Breast epithelium (tissue), 4 donors: ENCODE results near the gene TMEM169. TPM values are rescaled to one million over a fixed set of nuclear protein-coding genes. Genes with fewer than 3 reads are reported as not detected.

ENCODE experiments used
- DNase-seq, 2 donors: peaks; one replicate each; pipeline ENCODE4 v3.0.0-alpha.2; 2019; ENCODE audit warnings: low spot score in 2 of 2
- H3K27ac ChIP-seq, 2 donors: fragments of 200-600 bp; sonication (generic) in 1 of 2; one replicate each; pipeline ENCODE4 v1.5.1; 2016 to 2019; ENCODE audit warnings: mild to moderate bottlenecking in 1 of 2
- H3K27me3 ChIP-seq, 2 donors: fragments of 200-600 bp; sonication (generic) in 1 of 2; one replicate each; pipeline versions ENCODE4 v1.5.1 to v1.6.0; 2017 to 2019; ENCODE audit warnings: control low read depth in 1 of 2, mild to moderate bottlenecking in 1 of 2
- H3K36me3 ChIP-seq: fragments of 200-600 bp; one replicate; pipeline ENCODE4 v1.5.1; 2019
- H3K4me1 ChIP-seq, 2 donors: fragments of 200-600 bp; sonication (generic); one replicate each; pipeline ENCODE4 v1.5.1; 2016 to 2019; ENCODE audit warnings: control low read depth in 1 of 2
- H3K4me3 ChIP-seq, 3 donors: fragments of 200-600 bp; sonication (generic); 1 replicate in 2 of 3; 2 replicates in 1 of 3; pipeline ENCODE4 v1.5.1; 2016 to 2019; ENCODE audit warnings: mild to moderate bottlenecking in 3 of 3, moderate library complexity in 2 of 3
- H3K9me3 ChIP-seq, 2 donors: fragments of 200-600 bp; sonication (generic) in 1 of 2; one replicate each; pipeline ENCODE4 v1.5.1; 2016 to 2019; ENCODE audit warnings: control low read depth in 1 of 2
- POLR2A ChIP-seq: fragments of 450-650 bp; IDR thresholded peaks from one replicate; pipeline ENCODE4 v1.6.1; 2016; ENCODE audit warnings: antibody characterized with exemption, mild to moderate bottlenecking, moderate library complexity
- POLR2AphosphoS5 ChIP-seq, 3 donors: sonication (generic); formaldehyde crosslinking; IDR thresholded peaks; one replicate each; pipeline ENCODE4 v1.6.1; 2017; ENCODE audit warnings: antibody characterized with exemption in 3 of 3
- intact Hi-C: fragments of 100-400 bp; cut with DNase I; formaldehyde crosslinking; loops from one replicate; pipeline ENCODE4 v1.15.1; 2023; ENCODE audit warnings: low total_unique reads
- total RNA-seq, 3 donors: library from RNA; depleted of rRNA; stranded (reverse); fragments of >200 nt; gene quantifications; one replicate each; pipeline ENCODE4 v1.1.0, GENCODE V29; 2016
- TF ChIP-seq, protein P1 (sequence below), 3 donors: fragments of 450-650 bp; IDR thresholded peaks; one replicate each; pipeline ENCODE4 v1.5.1; 2016 to 2017; ENCODE audit warnings: antibody characterized with exemption in 3 of 3, mild to moderate bottlenecking in 3 of 3, moderate library complexity in 3 of 3

Gene TMEM169
- total RNA-seq, 3 donors from 2014 or later: 0.29 to 1.3 TPM; not detected in 1

- Histone ChIP-seq H3K27me3 (no peaks in the 10 kb centered on the region), H3K4me3 (no peak overlapping the region), H3K9me3 (no peaks in the 10 kb centered on the region), H3K27ac (no peak overlapping the region), H3K36me3 (no peaks in the 10 kb centered on the region), H3K4me1 (no peaks in the 10 kb centered on the region)
- DNase-seq: no peak
- intact Hi-C loops: no loop called here
- TF ChIP-seq, protein P1, sequence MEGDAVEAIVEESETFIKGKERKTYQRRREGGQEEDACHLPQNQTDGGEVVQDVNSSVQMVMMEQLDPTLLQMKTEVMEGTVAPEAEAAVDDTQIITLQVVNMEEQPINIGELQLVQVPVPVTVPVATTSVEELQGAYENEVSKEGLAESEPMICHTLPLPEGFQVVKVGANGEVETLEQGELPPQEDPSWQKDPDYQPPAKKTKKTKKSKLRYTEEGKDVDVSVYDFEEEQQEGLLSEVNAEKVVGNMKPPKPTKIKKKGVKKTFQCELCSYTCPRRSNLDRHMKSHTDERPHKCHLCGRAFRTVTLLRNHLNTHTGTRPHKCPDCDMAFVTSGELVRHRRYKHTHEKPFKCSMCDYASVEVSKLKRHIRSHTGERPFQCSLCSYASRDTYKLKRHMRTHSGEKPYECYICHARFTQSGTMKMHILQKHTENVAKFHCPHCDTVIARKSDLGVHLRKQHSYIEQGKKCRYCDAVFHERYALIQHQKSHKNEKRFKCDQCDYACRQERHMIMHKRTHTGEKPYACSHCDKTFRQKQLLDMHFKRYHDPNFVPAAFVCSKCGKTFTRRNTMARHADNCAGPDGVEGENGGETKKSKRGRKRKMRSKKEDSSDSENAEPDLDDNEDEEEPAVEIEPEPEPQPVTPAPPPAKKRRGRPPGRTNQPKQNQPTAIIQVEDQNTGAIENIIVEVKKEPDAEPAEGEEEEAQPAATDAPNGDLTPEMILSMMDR (IDR thresholded peaks at IDR 0.05): no peak
- TF ChIP-seq POLR2AphosphoS5 (IDR thresholded peaks at IDR 0.05): no peak
- no peak for TF ChIP-seq POLR2A
Observed at GRCh38 chr2:216126943-216127342, 45.2 kb downstream of the TMEM169 start.

DNA sequence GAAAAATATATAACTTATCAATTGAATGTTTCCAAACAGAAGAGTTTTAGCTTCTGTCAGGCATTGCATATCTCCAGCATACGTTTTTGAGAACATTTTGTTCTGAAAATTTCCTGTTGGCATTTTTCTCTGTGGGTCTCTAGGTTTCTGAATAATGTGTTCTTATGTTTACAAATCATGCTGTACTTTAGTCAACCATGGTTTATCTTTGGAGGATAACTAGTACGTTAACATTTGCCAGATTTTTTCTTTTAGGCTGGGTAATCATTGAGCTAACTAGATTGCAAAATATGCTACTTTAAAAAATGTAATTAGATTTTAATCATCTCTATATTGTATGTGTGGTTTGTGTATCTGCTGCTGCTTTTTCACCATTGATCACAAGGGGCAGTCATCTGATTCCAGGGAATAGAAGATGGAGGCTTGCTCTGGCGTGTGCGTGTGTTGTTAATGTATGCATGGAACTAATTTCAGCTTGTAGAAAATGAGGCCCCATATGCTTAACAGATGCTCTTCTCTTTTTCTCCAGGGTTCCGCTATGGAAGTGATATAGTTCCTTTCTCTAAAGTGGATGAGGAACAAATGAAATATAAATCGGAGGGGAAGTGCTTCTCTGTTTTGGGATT lies 48.7 kb downstream of the TMEM169 start:
- Histone ChIP-seq H3K4me3 (no peak overlapping the region), H3K9me3 (no peaks in the 10 kb centered on the region), H3K27me3 (no peaks in the 10 kb centered on the region), H3K4me1 (no peaks in the 10 kb centered on the region), H3K27ac (no peak overlapping the region), H3K36me3 (peaks cover 8% of the 10 kb centered on the region)
- DNase-seq: no peak
- TF ChIP-seq POLR2AphosphoS5 (IDR thresholded peaks at IDR 0.05): no peak
- intact Hi-C loops: no loop called here

DNA sequence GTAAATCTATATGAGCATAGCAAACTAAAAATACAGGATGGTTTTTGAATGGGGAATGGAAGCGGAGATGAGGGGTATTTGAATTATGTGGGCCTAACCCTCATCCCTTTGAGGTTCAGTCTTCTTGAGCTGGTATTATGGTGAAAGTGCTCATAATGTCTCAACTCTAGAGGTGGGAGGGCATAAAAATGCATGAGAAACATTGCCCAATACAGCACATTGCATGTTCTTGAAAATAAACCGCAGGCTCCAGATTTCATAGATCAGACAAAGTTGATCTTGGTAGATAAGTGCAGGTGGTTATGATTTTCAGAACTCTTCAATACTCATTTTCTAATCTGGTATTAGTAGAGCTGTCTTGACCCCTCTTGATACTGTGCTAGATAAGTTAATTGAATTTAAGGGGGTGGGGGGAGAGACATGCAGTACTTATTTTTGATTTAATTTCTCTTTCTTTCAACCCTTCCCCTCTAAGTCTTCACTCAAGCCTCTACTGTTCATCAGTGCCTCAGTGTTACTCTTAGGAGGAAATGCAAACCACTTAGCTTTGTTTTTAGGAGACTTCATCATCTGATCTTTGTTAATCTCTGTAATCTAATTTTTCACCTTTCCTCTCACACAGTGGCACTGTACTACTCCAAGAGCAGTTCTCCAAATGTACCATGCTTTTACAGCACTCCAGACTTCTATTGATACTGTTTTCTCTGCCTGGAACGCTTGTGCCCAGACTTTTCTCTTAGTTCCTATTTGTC lies 49.6 kb downstream of the TMEM169 start:
- TF ChIP-seq, protein P1 (IDR thresholded peaks at IDR 0.05): no peak
- TF ChIP-seq POLR2AphosphoS5 (IDR thresholded peaks at IDR 0.05): no peak
- TF ChIP-seq POLR2A: no peak
- DNase-seq: no peak
- H3K4me3 ChIP-seq: no peak overlapping the region
- H3K4me1 ChIP-seq: no peaks in the 10 kb centered on the region
- H3K27me3 ChIP-seq: no peaks in the 10 kb centered on the region
- H3K9me3 ChIP-seq: no peaks in the 10 kb centered on the region
- no peak overlapping the region for H3K27ac ChIP-seq
- intact Hi-C loops: no loop called here
- H3K36me3 ChIP-seq: peaks cover 8% of the 10 kb centered on the region

GRCh38 chr2:216132585-216132984 lies 50.9 kb downstream of the TMEM169 start:
- H3K36me3 ChIP-seq: peaks cover 8% of the 10 kb centered on the region
- no peak overlapping the region for H3K4me3 ChIP-seq
- DNase-seq: no peak
- H3K27ac ChIP-seq: no peak overlapping the region
- no peaks in the 10 kb centered on the region for H3K9me3 ChIP-seq
- TF ChIP-seq POLR2A (no peak), POLR2AphosphoS5 (IDR thresholded peaks at IDR 0.05) (no peak)
- TF ChIP-seq, protein P1 (IDR thresholded peaks at IDR 0.05): no peak
- H3K27me3 ChIP-seq: no peaks in the 10 kb centered on the region
- intact Hi-C loops: no loop called here
- no peaks in the 10 kb centered on the region for H3K4me1 ChIP-seq

DNA sequence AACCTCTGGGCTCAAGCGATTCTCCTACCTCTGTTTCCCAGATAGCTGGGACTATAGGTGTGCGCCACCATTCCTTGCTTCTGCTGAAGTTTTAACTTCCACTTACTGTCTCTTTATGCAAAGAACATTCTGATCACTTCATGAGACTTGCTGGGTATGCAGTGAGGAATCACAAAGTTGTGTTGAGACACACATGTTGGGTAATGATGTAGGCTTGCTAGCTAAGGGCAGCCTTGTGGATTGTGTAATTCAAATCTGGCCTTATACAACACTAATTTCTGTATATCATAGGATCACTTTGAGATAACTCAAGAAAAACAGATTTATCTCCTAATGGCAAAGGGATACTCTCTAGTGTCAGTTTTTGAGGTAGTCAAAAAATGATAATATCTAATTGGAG lies 51.7 kb downstream of the TMEM169 start:
- DNase-seq: no peak
- intact Hi-C loops: no loop called here
- no peak overlapping the region for H3K4me3 ChIP-seq
- H3K27me3 ChIP-seq: no peaks in the 10 kb centered on the region
- no peaks in the 10 kb centered on the region for H3K9me3 ChIP-seq
- peaks cover 8% of the 10 kb centered on the region for H3K36me3 ChIP-seq
- TF ChIP-seq POLR2AphosphoS5 (IDR thresholded peaks at IDR 0.05) (no peak), POLR2A (no peak)
- TF ChIP-seq, protein P1 (IDR thresholded peaks at IDR 0.05): no peak
- no peaks in the 10 kb centered on the region for H3K4me1 ChIP-seq
- H3K27ac ChIP-seq: no peak overlapping the region
